NCI-H2081 treated with DMSO at 0.1 percent for 48 hours (cell line): ENCODE measurements around the gene ZNF423.
"Not testable (repeated sequence)": the region's sequence is repeated elsewhere in the genome, so short reads cannot be mapped to it uniquely, and the experiment has no call there.

Experiments
- DNase-seq: peaks from one replicate; lab custom pipeline; 2025; lab: John Stamatoyannopoulos, UW

Gene ZNF423

GRCh38 chr16:49855822-49856671 is at the start of gene ZNF423:
Gene ZNF423 (minus strand): TSS chr16:49856112. CDS start chr16:49855774, 338 bp downstream.
- DNase-seq: no peak

- DNase-seq: no peak
Observed at GRCh38 chr16:49904348-49905062, 48.6 kb upstream of the ZNF423 start.

- DNase-seq: no peak
Observed at GRCh38 chr16:49902908-49903307, 47.0 kb upstream of the ZNF423 start.

- DNase-seq: no peak
Observed at GRCh38 chr16:49901711-49902110, 45.8 kb upstream of the ZNF423 start.

- no peak for DNase-seq
Observed at GRCh38 chr16:49900875-49901274, 45.0 kb upstream of the ZNF423 start.

- no peak for DNase-seq
Observed at GRCh38 chr16:49899991-49900695, 44.2 kb upstream of the ZNF423 start.

- no peak for DNase-seq
Observed at GRCh38 chr16:49896447-49896964, 40.6 kb upstream of the ZNF423 start.

- DNase-seq: no peak
Observed at GRCh38 chr16:49890876-49891275, 35.0 kb upstream of the ZNF423 start.

- no peak for DNase-seq
Observed at GRCh38 chr16:49889725-49890397, 33.9 kb upstream of the ZNF423 start.

GRCh38 chr16:49886554-49887094 is 30.7 kb upstream of the ZNF423 start:
- no peak for DNase-seq

- no peak for DNase-seq
Observed at GRCh38 chr16:49884033-49885015, 28.4 kb upstream of the ZNF423 start.

GRCh38 chr16:49883076-49884014 is 27.4 kb upstream of the ZNF423 start:
- no peak for DNase-seq

GRCh38 chr16:49881890-49882289 is 26.0 kb upstream of the ZNF423 start:
- DNase-seq: no peak

- not testable (repeated sequence) for DNase-seq
Observed at GRCh38 chr16:49878540-49878939, 22.6 kb upstream of the ZNF423 start.

- no peak for DNase-seq
Observed at GRCh38 chr16:49876716-49877129, 20.8 kb upstream of the ZNF423 start.

- DNase-seq: no peak
Observed at GRCh38 chr16:49875806-49876715, 20.1 kb upstream of the ZNF423 start.

GRCh38 chr16:49874613-49875237 is 18.8 kb upstream of the ZNF423 start:
- no peak for DNase-seq

- not testable (repeated sequence) for DNase-seq
Observed at GRCh38 chr16:49871824-49872223, 15.9 kb upstream of the ZNF423 start.
